Gastroesophageal sphincter (tissue), 4 donors: ENCODE measurements around the gene ATP2B2. TPM values are rescaled to one million over a fixed set of nuclear protein-coding genes. Genes with fewer than 3 reads are reported as not detected.

Source experiments
- ATAC-seq: fragments of 150-250 bp; one replicate; pipeline ENCODE4 v1.9.1; 2016; ENCODE audit warnings: mild to moderate bottlenecking, moderate library complexity
- H3K27ac ChIP-seq, 4 donors: fragments of 200-600 bp; sonication (generic) in 3 of 4; 1 replicate in 3 of 4; 2 replicates in 1 of 4; pipeline ENCODE4 v1.5.1; 2016 to 2019
- H3K27me3 ChIP-seq: fragments of 200-600 bp; sonication (generic); one replicate; pipeline ENCODE4 v1.5.1; 2019
- H3K36me3 ChIP-seq, 2 donors: fragments of 200-600 bp; sonication (generic); one replicate each; pipeline ENCODE4 v1.5.1; 2019; ENCODE audit warnings: control low read depth in 1 of 2
- H3K4me1 ChIP-seq, 3 donors: fragments of 200-600 bp; sonication (generic); 1 replicate in 2 of 3; 2 replicates in 1 of 3; pipeline ENCODE4 v1.5.1; 2016 to 2019; ENCODE audit warnings: control low read depth in 2 of 3
- H3K4me3 ChIP-seq, 2 donors: fragments of 200-600 bp; sonication (generic); one replicate each; pipeline ENCODE4 v1.5.1; 2019; ENCODE audit warnings: mild to moderate bottlenecking in 1 of 2, moderate library complexity in 1 of 2
- H3K9me3 ChIP-seq, 3 donors: fragments of 200-600 bp; sonication (generic); one replicate each; pipeline ENCODE4 v1.5.1; 2017 to 2019; ENCODE audit warnings: control low read depth in 2 of 3
- EP300 ChIP-seq: sonication (generic); formaldehyde crosslinking; IDR thresholded peaks from one replicate; pipeline ENCODE4 v1.6.1; 2017; ENCODE audit warnings: antibody characterized with exemption, mild to moderate bottlenecking
- POLR2A ChIP-seq, 2 donors: fragments of 450-650 bp; IDR thresholded peaks; one replicate each; pipeline ENCODE4 v1.6.1; 2017; ENCODE audit warnings: antibody characterized with exemption in 2 of 2, mild to moderate bottlenecking in 2 of 2, moderate library complexity in 1 of 2
- POLR2AphosphoS5 ChIP-seq: sonication (generic); formaldehyde crosslinking; IDR thresholded peaks from one replicate; pipeline ENCODE4 v1.6.1; 2017; ENCODE audit warnings: antibody characterized with exemption
- WGBS, 2 donors: methylation state at CpG; one replicate each; pipeline ENCODE4 v1.1.5; 2018; ENCODE audit warnings: low coverage in 1 of 2; 5-methylcytosine and 5-hydroxymethylcytosine counted together
- total RNA-seq, 4 donors: library from RNA; depleted of rRNA; stranded (reverse); fragments of >200 nt; gene quantifications; one replicate each; pipeline ENCODE4 v1.1.0, GENCODE V29; 2016
- TF ChIP-seq, protein P1 (sequence below), 4 experiments: fragments of 200-600 bp in 2 of 4; fragments of 450-650 bp in 2 of 4; sonication (generic) in 1 of 4; IDR thresholded peaks; one replicate each; pipeline ENCODE4 v1.5.1; 2017 to 2019; ENCODE audit warnings: antibody characterized with exemption in 4 of 4, mild to moderate bottlenecking in 2 of 4, moderate library complexity in 2 of 4

Gene ATP2B2
- total RNA-seq, 4 donors from 2014 or later, result 0.13 to 0.30 (median 0.27) TPM; not detected in 1

DNA sequence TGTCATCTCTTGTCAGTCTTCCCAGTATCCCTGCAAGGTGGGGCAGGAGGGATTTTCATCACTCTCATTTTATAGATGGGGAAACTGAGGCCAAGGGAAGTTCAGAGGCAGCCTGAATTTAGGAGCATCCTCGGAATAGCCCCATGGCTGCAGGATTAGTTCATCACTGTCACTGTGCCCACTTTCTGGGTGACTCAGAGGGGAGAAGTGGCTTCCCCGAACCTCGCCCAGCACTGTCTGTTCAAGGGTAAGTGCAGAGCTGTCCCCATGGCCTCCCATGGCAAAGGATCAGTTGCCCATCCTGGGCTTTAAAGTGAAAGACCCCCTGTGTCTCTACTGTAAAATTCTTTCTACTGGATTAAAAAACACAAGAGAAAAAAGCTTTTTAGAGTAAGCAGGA lies 124.5 kb downstream of the ATP2B2 start:
- no peaks in the 10 kb centered on the region for H3K36me3 ChIP-seq
- H3K4me3 ChIP-seq, result no peak overlapping the region
- no peak overlapping the region for H3K27ac ChIP-seq
- TF ChIP-seq, protein P1, sequence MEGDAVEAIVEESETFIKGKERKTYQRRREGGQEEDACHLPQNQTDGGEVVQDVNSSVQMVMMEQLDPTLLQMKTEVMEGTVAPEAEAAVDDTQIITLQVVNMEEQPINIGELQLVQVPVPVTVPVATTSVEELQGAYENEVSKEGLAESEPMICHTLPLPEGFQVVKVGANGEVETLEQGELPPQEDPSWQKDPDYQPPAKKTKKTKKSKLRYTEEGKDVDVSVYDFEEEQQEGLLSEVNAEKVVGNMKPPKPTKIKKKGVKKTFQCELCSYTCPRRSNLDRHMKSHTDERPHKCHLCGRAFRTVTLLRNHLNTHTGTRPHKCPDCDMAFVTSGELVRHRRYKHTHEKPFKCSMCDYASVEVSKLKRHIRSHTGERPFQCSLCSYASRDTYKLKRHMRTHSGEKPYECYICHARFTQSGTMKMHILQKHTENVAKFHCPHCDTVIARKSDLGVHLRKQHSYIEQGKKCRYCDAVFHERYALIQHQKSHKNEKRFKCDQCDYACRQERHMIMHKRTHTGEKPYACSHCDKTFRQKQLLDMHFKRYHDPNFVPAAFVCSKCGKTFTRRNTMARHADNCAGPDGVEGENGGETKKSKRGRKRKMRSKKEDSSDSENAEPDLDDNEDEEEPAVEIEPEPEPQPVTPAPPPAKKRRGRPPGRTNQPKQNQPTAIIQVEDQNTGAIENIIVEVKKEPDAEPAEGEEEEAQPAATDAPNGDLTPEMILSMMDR (IDR thresholded peaks at IDR 0.05), result no peak
- TF ChIP-seq EP300 (no peak), POLR2A (IDR thresholded peaks at IDR 0.05) (no peak), POLR2AphosphoS5 (no peak)
- peaks cover 0 to 8% (median 0%) of the 10 kb centered on the region in 3 donors for H3K4me1 ChIP-seq
- WGBS, 2 donors, result 6 to 50% methylated on average over 1 to 2 of the region's 3 CpGs
- peaks cover 19% of the 10 kb centered on the region for H3K27me3 ChIP-seq
- no peak for ATAC-seq
- H3K9me3 ChIP-seq, result peaks cover 0 to 4% (median 0%) of the 10 kb centered on the region in 3 donors

DNA sequence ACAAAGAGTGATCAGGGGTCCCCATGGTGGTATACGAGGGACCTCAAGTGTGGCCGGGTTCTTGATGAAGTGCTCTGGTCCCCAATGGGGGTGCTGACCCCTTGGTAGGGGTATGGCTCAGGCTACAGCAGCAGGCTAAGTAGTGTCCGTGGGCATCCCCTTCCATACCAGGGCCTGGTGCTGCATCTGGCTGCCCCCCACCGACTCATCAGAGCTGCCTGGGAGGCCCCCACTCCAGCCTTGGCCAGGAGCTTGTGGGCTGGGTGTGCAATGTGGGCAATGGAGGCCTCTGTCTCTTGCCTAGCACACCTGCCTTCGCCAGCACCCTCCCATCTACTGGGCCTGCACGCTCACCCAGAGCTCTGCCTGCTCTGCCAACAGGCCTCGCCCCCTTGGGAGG lies 125.4 kb downstream of the ATP2B2 start:
- Histone ChIP-seq H3K27ac (no peak overlapping the region), H3K27me3 (peaks cover 10% of the 10 kb centered on the region), H3K4me3 (no peak overlapping the region), H3K9me3 (no peaks in the 10 kb centered on the region), H3K36me3 (no peaks in the 10 kb centered on the region), H3K4me1 (peaks cover 0 to 8% (median 0%) of the 10 kb centered on the region in 3 donors)
- ATAC-seq, result no peak
- 100% methylated on average over 2 of the region's 7 CpGs; no CpG with 5 or more reads in 1 of the 2 donors for WGBS, 2 donors
- no peak for TF ChIP-seq POLR2A (IDR thresholded peaks at IDR 0.05)
- no peak for TF ChIP-seq EP300
- TF ChIP-seq, protein P1 (IDR thresholded peaks at IDR 0.05), result no peak

DNA sequence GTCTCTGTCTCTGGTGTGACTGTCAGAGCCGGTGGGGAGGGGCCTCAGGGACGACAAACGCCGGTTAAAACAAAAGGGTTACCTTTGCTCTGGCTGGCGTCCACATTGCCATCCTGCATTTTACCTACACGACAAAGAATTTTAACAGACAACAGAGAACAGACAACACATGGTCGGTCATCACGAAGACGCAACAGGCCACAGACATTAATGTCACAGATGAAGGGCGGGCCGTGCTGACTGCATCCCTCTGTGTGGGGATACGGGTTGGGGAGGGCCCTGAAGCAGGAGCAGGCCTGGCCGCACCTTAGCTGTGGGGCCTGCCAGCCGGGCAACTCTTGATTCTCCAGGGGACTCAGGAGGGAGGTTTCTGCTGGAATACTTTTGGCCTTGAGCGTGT lies 126.2 kb downstream of the ATP2B2 start:
- 77 to 87% methylated on average over 8 to 9 of the region's 15 CpGs for WGBS, 2 donors
- Histone ChIP-seq H3K36me3 (no peaks in the 10 kb centered on the region), H3K27me3 (peaks cover 2% of the 10 kb centered on the region), H3K27ac (no peak overlapping the region), H3K4me1 (peaks cover 0 to 8% (median 0%) of the 10 kb centered on the region in 3 donors), H3K4me3 (no peak overlapping the region), H3K9me3 (no peaks in the 10 kb centered on the region)
- TF ChIP-seq EP300, result no peak
- no peak for TF ChIP-seq POLR2AphosphoS5
- TF ChIP-seq, protein P1 (IDR thresholded peaks at IDR 0.05), result no peak
- TF ChIP-seq POLR2A (IDR thresholded peaks at IDR 0.05), result no peak
- no peak for ATAC-seq

DNA sequence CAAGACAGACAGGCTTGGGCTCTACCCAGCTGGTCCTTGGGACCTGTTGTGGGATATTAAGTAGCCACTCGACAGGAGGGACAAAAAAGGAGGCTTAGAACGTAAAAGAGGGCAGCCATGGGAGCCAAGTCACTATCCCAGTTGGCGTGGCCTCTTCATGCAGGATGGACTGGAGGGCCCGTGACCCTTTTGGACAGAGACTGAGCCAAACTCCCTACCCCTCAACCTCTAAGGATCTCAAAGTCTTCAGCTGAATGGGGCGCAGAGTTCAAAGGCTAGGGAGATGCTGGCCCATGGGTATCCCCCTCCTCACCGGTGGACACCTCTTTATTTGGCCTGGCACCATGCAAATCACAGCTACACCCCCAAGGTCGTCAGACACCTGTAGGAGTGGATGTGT lies 126.6 kb downstream of the ATP2B2 start:
- peaks cover 0 to 8% (median 0%) of the 10 kb centered on the region in 3 donors for H3K4me1 ChIP-seq
- ATAC-seq, result no peak
- H3K4me3 ChIP-seq, result no peak overlapping the region
- TF ChIP-seq POLR2A (IDR thresholded peaks at IDR 0.05) (no peak), POLR2AphosphoS5 (no peak), EP300 (no peak)
- TF ChIP-seq, protein P1 (IDR thresholded peaks at IDR 0.05), result no peak
- H3K27me3 ChIP-seq, result no peaks in the 10 kb centered on the region
- no peaks in the 10 kb centered on the region for H3K36me3 ChIP-seq
- WGBS, 2 donors, result 80 to 100% methylated on average over 1 of the region's 7 CpGs
- H3K27ac ChIP-seq, result no peak overlapping the region
- H3K9me3 ChIP-seq, result no peaks in the 10 kb centered on the region

DNA sequence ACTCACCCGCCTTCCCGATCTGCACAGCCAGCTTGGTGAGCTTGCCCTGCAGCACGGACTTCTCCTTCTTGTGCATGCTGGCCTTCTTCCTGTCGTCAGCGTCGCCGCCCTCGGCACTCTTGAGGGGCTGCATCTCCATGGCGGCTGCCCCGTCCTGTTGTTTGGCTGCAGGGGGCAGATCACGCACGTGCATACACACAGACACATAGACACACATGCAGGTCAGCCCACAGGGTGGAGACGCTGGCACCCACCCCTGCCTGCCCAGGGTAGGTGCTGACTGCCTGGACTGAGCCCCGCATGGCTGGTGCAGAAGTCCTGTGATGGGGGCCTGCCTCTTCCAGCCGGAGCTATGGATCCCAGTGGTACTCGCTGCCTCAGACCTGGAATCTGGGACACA lies 127.1 kb downstream of the ATP2B2 start:
- H3K36me3 ChIP-seq, result no peaks in the 10 kb centered on the region
- no peak for ATAC-seq
- TF ChIP-seq, protein P1 (IDR thresholded peaks at IDR 0.05), result no peak
- no peak for TF ChIP-seq POLR2AphosphoS5
- no peak for TF ChIP-seq EP300
- no peak for TF ChIP-seq POLR2A (IDR thresholded peaks at IDR 0.05)
- no peak overlapping the region for H3K4me3 ChIP-seq
- no peaks in the 10 kb centered on the region for H3K9me3 ChIP-seq
- H3K4me1 ChIP-seq, result peaks cover 0 to 8% (median 0%) of the 10 kb centered on the region in 3 donors
- no peaks in the 10 kb centered on the region for H3K27me3 ChIP-seq
- 88 to 100% methylated on average over 1 to 9 of the region's 16 CpGs for WGBS, 2 donors
- no peak overlapping the region for H3K27ac ChIP-seq
